GM21360 (cell line): Measurements from ENCODE around the gene FBXO47.
"Not testable (repeated sequence)": the region's sequence is repeated elsewhere in the genome, so short reads cannot be mapped to it uniquely, and the experiment has no call there.

Source experiments
- ATAC-seq: cut with Tn5 transposase; IDR thresholded peaks from one replicate; pipeline ENCODE4 v1.9.1; 2021; ENCODE audit warnings: mild to moderate bottlenecking, moderate library complexity; ENCODE audit not compliant: unreplicated experiment

The FBXO47 gene

GRCh38 chr17:38925263-38925995, 41.8 kb downstream of the FBXO47 start, which contains the start of gene LASP1NB:
TSS of gene LASP1NB (plus strand) at chr17:38925614.
- ATAC-seq = no peak

GRCh38 chr17:38922538-38923297, 44.5 kb downstream of the FBXO47 start:
- ATAC-seq = no peak

GRCh38 chr17:38921756-38922411, 45.3 kb downstream of the FBXO47 start:
- ATAC-seq = no peak

GRCh38 chr17:38920374-38921291, 46.6 kb downstream of the FBXO47 start:
- ATAC-seq = no peak

- no peak for ATAC-seq
Observed at GRCh38 chr17:38919316-38920078, 47.7 kb downstream of the FBXO47 start.

GRCh38 chr17:38918916-38919315, 48.3 kb downstream of the FBXO47 start:
- no peak for ATAC-seq

- ATAC-seq = no peak
Observed at GRCh38 chr17:38918129-38918913, 48.9 kb downstream of the FBXO47 start.

- no peak for ATAC-seq
Observed at GRCh38 chr17:38917259-38917658, 49.9 kb downstream of the FBXO47 start.

- no peak for ATAC-seq
Observed at GRCh38 chr17:38916771-38917170, 50.4 kb downstream of the FBXO47 start.

GRCh38 chr17:38915639-38915995, 51.6 kb downstream of the FBXO47 start:
- ATAC-seq = no peak

- ATAC-seq = no peak
Observed at GRCh38 chr17:38914741-38915638, 52.2 kb downstream of the FBXO47 start.

- ATAC-seq = no peak
Observed at GRCh38 chr17:38912221-38912813, 54.9 kb downstream of the FBXO47 start.

- not testable (repeated sequence) for ATAC-seq
Observed at GRCh38 chr17:38911731-38912081, 55.5 kb downstream of the FBXO47 start.

- ATAC-seq = no peak
Observed at GRCh38 chr17:38911081-38911730, 56.0 kb downstream of the FBXO47 start.

GRCh38 chr17:38910325-38910724, 56.9 kb downstream of the FBXO47 start:
- ATAC-seq = no peak

- ATAC-seq = no peak
Observed at GRCh38 chr17:38908676-38909181, 58.5 kb downstream of the FBXO47 start.
